DMS114 treated with DMSO at 0.1 percent for 48 hours (cell line): ENCODE results near the gene ZNF552.
A peak's percentile ranks its signal among the peaks of the same experiment; 100 is the strongest.

Experiments
- DNase-seq: peaks from one replicate; lab custom pipeline; 2025; ENCODE audit not compliant: unreplicated experiment; lab: John Stamatoyannopoulos, UW

ZNF552 gene

GRCh38 chr19:57779220-57779845 lies 35.4 kb downstream of the ZNF552 start:
- DNase-seq: no peak

DNA sequence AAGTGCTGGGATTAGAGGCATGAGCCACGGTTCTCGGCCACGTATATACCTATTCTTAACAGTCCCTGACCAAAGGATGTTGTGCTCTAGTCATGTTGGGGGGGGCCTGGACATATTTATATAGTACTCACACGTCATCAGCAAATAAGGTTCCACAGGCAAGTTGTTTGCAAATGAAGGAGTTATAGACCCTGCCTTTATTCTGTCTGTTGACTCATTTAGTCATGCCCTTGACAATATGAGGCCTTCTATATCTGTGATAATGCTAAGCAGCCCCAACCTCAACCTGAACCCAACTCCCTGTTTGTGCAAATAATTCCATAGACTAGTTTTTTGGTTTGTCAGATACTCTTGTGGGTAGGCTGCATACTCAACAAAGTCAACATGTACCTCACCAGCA lies 36.4 kb downstream of the ZNF552 start:
- no peak for DNase-seq

DNA sequence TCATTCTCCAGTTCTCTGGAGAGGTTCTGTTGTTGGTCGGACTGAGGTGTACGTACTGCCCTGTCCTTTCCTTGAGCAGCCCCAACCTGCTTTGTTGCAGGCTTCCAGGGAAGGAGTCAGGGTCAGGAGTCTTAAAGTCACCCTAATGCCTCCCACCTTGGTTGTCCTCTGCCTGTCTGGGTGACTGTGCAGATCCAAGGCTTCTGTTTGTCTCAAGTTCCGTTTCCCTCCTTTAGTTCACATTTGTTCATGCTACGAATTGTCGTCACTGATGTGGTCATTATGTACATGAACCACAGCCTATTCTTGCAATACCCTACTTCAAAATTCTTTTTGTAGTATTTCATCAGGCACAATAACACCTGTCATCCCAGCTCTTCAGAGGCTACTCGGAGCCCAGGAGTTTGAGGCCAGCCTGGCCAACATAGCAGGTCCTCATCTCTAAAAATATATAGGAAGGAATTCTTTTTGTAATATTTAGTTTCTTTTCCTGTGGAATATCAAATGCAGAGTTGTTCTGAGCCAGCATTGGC lies 37.9 kb downstream of the ZNF552 start:
- no peak for DNase-seq

DNA sequence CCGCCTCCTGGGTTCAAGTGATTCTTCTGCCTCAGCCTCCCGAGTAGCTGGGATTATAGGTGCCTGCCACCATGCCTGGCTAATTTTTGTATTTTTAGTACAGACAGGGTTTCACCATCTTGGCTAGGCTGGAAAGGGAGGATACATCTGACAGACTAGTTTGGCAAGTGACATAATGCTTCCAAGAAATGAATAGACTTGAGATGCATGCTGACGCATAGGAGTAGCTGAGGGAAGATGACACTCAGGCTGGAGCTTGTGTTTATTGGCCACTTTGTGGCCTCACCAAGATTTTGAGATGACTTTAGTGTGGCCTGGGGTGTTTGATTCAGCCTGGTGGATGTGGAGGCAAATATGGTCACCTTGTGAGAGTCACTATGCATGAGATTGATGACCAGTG lies 41.2 kb downstream of the ZNF552 start:
- no peak for DNase-seq

DNA sequence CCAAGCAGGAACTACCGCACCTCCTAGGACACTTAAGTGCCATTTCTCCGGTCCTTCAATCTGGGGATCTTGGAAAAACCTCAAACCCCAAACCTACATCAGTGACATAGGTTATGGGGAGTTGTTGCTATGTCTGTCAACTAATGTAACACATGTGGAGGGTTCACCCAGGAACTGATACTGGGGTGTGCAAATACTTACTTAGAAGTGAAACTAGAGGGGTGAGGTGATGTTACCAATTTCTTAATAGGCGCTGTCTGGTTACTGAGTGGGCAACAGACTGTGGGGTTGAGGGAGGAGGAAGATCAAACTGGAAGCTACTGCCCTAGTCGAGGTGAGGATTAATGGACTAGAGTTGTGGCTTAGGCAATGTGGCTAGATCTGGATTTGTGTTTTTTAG lies 43.3 kb downstream of the ZNF552 start:
- DNase-seq: no peak

DNA sequence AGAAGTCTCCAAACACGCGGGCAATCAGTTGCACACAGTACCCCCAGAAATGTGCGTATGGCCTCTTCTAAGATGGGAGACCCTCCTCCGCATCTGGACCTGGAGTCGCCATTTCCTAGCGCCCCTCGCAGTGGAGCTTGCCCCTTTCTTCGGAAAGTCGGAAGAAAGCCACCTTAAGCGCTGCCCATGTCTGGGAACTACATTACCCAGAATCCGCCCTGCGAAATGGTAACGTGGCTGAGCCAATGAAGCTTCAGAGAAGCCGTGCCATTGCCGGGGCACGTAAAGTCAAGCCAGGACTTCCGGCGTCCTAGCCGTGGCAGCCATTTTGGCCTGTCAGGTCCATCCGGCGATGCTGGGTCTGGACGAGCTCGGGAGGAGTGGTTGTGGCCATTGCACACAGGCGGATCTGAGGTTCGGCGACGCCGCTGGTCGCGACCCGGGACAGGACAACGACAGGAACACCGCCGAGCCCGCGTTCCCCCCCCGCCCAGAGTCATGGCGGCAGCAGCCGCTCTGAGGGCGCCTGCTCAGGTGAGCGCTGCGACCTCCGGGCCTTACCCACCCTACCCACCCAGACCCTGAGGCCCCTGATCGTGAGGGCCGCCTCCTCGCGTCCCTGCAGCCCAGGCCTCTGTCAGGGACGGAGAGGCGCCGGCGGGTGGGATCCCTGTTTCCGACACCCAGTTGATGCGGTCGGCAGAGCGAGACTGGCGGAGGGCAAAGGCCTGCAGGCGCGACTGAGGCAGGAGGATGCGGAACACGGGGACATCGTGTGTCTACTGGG lies 45.2 kb downstream of the ZNF552 start, which contains the start of gene ZNF586:
Gene ZNF586, plus strand, starts transcription at position 332 of the 787 bp plus-strand sequence. Its CDS starts 167 bp downstream, at position 499.
- peak; percentile 91 for DNase-seq

DNA sequence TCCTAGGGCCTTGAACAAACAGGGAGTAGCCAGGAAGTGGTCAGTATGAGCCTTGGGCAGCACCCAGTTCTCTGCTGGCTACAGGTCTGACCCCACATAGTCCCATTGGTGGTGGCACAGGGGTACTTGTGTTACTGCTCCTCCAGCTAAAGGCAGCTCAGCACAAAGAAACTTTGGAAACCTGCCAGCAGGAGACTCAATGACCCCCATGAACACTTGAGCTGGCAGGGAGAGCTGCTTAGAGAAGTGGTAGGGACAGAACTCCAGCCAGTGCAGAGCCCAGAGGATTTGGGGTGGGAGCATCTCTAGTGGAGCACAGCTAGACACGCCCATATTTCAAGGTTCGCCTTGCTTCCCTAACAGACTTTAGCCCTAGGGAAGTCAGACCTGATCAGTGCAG lies 55.6 kb downstream of the ZNF552 start:
- DNase-seq: no peak

DNA sequence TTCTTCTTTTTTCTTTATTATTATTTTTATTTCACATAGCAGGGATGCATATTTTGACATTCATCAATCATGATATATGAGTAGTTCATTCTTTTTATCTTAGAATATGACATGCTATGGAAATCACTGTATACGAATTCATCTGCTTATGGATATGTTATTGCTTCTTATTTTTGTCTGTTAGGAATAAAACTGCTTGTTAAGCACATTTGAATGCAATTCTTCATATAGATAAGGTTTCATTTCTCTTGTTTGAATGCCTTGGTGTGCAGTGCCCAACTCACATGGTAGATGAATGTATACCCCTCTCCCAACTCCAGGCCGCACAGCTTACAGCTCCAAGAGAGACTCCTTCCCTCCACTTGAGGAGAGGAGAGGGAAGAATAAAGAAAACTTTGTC lies 56.8 kb downstream of the ZNF552 start:
- no peak for DNase-seq
